ENCODE data around the gene PDE7B.

GRCh38 chr6:136226674-136227377 lies 375.3 kb downstream of the PDE7B start:
- TF ChIP-seq CTCF (conservative IDR thresholded peaks at IDR 0.05 in 1 of 2, IDR thresholded peaks at IDR 0.05 in 1 of 2; ENCODE audit: low read depth in 1 of 2, low read length in 2 of 2) (no peak), EZH2 (IDR thresholded peaks at IDR 0.05; ENCODE audit: low read length, missing control alignments) (no peak)

All from fibroblast of lung (primary cell).